ENCODE results near the gene FPGS.
"Not testable (repeated sequence)": the region's sequence is repeated elsewhere in the genome, so short reads cannot be mapped to it uniquely, and the experiment has no call there.

Gene FPGS

DNA sequence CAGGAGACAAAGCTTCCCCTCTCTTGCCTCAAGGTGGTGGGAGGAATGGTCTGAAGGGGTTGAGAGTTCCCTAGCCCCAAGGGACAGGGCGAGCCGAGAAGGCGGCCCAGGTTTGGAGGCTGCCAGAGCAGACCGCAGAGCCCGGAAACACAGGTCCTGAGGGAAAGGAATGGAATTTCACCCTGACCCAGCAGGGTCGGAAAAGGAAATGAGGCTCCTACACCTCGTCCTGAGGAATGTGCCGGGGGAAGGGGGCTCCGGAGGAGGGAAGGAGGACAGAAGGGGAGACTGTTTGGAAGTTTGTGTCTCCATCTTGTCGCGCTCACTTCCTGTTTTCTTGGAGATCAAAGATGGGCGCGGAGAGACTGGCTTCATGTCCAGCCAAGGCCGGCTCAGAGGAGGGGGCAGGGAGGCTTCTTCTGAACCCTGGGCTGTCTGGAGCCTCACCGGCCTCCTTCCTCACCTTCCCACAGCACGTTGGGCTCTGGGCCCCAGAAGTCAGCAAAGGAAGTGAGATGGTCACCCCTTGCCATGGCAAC lies 42.2 kb downstream of the FPGS start:
- DNase-seq, result no peak

DNA sequence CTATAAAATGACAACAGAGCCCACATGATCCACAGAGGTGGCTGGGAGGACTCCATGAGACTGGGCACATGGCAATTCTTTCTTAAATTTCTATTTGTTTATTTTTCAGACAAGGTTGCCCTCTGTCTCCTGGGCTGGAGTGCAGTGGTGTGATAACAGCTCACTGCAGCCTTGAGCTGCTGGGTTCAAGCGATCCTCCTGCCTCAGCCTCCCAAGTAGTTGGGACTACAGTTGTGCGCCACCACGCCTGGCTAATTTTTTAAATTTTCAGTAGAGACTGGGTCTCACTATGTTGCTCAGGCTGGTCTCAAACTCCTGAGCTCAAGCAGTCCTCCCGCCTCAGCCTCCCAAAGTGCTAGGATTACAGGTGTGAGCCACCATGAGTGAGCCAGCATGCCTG lies 42.9 kb downstream of the FPGS start:
- not testable (repeated sequence) for DNase-seq

DNA sequence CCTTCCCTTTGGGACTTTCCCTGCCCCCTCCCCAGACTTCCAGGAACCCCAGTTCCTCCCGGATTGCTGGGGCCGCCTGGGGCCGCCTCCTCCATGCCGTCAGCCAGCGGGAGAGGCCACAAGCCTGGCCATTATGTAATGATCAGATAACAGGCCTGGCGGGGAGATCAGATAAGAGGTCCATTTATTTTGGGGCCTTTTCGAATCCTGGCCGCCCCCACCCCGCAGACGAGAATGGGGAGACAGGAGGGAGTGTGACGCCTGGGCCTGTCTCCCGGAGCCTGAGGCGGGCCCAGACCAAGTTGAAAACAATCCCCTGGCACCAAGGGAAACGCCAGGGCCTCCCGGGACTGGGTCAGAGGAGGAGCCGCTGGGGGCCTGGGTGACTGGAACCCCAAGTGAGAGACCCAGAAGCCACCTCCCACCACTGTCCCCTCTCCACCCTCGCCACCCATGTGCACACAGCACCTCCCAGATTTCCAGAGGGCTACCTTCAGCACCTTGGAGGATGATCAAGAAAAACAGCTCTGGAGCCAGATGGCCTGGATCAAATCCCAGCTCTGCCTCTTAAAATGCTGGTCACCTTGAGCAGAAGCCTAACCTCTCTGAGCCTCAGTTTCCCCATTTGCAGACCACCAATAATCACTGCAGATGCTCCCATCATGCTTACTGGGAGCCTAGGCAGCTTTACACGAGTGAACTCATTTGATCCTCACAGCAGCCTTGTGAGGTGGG lies 43.9 kb downstream of the FPGS start:
- no peak for DNase-seq

DNA sequence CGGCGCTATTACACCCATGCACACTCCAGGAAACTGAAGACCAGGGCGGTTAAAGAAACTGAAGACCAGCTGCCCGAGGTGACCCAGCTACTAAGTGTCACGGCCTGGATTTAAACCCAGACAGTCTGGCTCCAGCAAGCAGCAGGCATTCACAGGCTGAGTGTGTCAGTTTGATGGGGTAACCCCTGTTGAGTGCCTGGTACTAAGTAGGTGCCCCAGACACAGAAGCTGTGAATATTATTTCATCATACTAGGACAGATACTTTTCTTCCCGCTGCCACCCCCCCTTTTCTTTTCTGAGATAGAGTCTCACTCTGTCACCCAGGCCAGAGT lies 44.5 kb downstream of the FPGS start:
- no peak for DNase-seq

DNA sequence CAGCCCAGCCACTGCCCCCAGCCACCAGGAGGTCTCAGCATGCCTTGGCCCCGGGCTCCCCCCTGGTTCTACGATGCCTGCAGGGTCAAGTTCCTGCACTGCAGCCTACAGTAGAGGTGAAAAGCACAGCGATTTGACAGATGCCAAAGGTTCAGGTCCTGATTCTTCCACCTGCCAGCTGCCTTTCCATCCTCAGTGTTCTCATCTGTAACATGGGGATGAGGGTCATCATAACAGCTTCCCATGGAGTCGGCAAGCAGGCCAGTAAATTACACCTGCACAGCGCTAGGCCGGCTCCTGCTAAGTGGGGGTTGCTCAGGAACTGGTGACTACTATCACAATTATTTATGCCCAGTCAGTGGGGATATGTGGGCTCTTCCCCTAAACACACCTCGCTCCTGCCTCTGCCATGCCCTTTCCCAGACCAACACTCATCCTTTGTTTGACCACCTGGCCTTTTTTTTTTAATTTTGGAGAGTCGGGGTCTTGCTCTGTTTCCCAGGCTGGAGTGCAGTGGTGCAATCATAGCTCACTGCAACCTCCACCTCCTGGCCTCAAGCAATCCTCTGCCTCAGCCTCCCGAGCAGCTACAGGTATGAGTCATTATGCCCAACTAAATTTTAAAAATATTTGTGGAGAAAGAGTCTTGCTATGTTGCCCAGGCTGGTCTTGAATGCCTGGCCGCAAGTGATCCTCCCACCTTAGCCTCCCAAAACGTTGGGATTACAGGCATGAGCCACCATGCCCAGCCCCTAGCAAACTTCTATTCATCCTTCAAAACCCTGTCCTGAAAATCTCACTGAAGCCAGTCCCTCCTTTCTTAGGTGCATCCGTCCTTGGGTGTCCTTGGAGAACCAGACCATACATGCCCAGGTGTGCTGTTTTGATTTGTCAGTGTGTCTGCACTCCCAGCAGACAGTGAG lies 45.4 kb downstream of the FPGS start:
- no peak for DNase-seq

DNA sequence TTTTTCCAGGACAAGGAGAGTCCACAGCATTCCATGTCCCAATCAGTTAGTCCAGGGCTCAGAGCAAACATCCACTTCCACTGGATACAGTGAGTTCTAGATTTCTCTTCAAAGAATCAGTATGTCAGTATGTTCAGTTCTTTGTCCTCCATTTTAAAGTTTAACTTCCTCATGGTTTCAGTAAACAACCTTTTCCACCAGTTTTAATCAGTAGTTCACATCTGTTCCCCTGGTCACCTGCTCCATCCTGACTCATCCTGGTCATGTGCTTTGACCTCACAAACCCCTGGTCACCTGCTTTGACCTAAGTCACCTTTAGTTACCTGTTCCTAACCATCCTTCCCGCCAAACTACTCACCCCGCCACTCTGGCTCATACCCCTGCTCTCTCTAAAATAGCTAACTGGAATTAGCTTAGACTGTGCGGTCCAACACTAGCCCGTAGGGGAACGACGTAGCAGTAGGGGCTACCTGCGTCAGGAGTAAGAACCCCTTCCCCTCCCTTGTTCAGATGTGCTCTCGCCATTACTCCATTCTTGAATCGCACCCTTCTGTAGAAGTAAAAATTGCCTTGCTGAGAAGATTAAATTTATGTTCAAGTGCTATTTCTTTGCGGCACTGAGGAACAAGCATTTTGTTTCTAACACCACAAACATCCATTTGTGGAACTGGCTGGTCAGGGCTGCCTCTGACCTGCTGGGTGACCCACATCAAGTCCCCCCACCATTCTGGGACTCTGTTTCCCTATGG lies 46.2 kb downstream of the FPGS start:
- DNase-seq, result no peak

DNA sequence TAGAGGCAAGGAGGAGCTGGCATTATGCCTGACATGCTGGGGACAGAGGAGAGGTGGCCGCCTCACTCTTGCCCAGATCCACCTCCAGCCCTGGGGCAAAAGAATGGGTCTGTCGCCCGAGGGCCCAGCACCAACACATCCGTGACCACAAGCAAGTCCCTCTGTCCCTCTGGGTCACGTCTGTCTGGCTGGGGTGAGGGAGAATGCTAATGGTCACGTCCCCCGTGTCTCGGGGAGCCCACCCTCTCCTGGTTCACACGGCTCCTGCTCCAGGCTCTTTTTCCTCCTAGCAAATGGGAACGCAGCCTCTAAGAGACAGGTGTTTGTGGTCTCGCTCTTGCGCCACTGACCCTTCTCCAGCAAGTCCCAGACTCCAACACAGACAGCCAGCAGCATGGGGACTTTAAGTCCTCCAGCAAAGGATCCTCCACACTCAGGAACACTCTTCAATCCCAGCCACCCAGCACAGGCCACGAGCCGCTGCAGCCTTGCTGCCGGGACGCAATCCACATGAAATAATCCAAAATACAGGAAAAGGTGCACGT lies 47.7 kb downstream of the FPGS start:
- no peak for DNase-seq

DNA sequence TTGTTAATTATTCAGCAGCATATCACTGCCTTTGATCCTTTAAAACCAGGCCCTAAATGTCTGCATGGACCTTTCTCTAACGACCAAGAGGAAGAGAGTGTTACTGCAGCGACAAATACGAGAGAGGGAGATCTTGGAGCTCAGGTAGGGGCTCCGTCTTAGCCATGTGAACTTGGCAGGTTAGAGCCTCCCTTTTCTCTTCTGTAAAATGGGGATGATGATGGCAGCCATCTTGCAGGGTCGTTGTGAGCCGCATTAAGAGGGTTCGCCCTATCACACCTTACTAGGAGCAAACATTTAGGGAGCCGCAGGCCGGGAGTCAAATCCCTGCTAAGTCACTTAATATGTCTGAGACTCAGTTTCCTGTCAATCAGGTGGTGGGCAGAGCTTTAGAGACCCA lies 50.1 kb downstream of the FPGS start:
- DNase-seq, result no peak

DNA sequence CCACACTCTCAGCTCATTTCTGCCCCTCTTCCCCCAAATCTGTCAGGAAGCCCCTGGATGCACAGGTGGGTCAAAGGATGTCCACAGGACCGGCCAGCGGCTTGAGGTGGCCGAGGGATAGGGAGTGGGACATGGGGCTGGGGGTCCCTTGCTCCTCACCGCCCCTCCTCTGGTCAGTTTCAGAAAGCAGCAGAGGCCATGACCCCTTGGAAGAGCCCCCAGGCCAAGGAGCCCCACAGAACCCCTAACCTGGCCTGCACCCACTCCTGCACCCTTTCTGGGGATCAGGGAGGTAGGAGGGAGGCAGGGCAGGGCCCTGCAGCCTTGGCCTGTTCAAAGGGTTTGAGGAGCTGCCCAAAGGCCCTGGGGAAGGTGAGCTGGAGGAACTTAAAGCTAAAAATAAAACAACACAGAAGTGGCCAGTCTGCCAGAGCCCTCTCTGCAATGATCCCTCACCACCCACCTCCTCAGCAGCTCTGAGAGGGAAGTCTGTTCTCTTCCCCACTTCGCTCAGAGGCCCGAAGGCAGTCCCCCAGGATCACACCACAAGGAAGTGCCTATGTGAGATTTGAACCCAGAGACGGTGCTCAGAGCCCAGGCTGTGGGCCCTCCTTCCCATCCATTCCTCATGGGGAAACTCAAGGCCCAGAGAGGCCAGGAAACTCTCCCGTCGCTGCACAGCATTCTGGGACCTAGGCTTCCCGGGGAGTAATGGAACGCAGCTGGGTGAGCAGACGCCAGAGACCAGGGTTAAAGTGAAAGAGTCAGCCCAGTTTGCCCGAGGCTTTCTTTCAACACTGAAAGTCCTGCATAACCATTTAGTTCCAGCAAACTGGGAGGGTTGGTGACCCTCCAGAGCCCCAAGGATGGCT lies 50.9 kb downstream of the FPGS start:
- DNase-seq, result no peak

DNA sequence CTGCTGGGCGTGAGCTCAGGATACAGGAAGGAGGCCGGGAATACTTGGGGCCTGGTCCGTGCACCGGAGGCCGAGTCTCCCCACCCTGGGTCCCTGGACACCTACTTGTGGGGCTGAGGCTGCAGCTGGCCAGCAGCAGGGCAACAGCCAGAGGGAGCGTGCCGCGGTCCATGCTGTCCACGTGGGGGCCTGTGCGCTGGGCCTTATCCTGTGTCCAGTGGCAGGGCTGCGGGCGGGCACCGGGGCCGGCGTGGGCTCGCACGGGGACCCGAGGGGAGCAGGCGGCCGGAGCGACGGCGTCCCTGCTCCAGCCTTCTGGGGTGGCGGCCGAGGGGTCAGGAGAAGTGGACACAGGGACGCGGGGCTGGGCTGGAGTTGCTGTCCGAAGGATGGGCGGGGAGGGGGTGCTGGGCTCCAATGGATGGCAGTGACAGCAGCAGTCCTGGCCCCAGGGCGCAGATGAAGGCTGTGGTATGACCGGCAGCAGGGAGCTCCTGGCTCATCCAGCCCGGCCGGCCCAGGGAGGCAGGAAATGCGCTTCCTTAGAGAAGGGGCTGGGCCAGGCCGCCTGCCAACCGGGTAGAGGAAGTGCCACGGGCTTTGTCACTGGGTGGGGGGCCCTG lies 51.6 kb downstream of the FPGS start, which contains the start of gene ENG:
ENG (minus strand) TSS at position 475 of the 623 bp plus-strand sequence; CDS start at position 172, 303 bp downstream.
- DNase-seq, result peak in 4 of 14 donors; percentile 16 to 48 (median 29)

DNA sequence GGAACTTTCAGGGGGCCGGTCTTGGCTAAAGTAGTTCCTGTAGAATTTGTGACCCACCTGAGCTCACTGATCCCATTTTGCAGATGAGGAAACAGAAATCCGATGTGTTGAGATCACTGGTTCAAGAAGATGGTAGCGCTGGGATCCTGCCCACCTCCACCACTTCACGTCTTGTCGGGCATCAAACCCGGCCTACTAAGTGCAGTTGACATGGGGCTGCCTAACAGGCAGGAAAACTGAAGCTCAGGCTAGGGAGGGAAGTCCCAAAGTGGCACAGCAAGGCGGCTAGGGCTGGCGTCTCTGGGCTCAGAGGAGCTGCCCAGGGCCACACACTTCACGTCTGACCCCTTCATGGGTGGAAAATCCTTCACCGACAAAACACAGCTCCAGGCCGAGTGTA lies 52.3 kb downstream of the FPGS start:
- no peak for DNase-seq

DNA sequence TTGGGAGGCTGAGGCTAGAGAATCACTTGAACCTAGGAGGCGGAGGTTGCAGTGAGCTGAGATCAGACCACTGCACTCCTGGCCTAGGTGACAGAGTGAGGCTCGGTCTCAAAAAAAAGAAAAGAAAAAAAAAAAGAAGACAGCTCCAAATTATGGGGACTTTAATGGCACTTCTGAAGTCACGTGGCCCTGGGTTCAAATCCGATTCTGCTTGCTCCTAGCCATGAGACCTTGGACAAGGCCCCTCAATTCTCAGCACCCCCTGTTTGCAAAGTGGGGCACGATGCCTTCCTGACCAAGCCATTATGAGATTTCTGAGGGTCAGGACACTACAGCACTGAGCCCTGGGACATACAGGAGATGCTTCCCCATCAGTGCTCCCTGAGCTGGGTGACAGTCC lies 52.8 kb downstream of the FPGS start:
- no peak for DNase-seq

DNA sequence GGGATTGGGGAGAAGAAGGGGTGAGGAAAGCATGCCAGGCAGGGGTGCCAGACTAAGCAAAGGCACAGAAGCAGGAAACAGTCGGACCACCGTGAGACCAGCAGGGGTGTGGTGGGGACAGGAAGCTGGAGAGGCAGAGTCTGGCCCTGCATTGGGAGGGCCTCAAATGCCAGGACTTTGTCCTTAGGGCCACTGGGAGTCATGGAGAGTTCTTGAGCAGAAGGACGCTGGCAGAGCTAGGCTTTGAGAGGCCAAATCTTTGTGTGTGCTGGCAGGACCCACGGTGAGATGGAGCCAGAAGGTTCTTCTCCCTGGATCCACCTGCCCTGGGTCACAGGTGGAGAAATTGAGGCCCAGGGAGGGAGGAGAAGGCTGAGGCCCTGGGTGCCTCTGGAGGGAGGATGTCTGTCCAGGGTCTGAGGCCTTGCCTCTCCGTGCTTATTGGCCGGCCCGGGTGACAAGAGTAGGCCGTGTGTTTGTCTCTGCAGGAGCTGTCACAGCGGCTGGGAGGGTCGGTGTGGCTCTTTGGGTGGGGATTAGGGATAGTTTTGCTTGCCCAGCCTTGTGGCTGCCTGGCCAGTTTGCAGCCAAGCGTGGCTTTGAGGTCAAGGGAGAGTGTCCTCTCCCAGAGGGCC lies 53.5 kb downstream of the FPGS start:
- no peak for DNase-seq

DNA sequence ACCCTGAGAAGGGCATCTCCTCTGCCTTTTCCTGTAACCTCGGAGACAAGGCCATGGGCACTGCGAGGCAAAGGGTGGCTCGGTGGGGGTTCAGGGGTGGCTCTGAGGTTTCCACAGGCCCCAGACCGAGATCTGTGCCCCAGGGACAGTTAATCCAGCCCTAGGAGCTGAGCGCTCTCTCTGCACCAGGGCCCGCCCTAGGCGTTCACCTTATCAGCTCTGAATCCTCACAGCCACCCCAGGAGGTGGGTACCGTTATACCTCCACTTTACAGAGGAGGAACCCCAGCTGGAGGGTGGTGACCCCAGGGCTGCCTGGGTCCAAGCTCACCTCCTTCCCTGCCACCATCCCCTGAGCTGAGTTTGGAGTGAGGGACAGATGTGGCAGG lies 54.0 kb downstream of the FPGS start:
- no peak for DNase-seq

DNA sequence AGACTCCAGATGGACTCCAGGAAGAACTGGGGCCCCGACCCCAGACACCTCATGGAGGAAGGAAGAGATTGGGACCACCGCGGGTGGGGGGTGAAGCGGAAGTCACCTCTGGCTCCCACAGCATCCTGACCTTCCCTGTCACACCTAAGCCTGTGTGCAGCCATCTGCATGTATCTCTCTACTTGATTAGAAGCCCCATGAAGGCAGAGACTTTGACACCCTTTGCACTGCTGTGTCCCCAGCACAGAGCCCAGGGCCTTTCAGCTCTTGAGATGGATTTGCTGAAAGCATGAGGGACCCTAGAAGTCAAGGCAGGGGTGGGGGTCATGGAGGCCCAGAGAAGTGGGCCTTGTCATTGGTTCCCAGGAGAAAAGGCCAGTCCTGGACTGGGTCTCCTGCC lies 54.6 kb downstream of the FPGS start:
- DNase-seq, result no peak

DNA sequence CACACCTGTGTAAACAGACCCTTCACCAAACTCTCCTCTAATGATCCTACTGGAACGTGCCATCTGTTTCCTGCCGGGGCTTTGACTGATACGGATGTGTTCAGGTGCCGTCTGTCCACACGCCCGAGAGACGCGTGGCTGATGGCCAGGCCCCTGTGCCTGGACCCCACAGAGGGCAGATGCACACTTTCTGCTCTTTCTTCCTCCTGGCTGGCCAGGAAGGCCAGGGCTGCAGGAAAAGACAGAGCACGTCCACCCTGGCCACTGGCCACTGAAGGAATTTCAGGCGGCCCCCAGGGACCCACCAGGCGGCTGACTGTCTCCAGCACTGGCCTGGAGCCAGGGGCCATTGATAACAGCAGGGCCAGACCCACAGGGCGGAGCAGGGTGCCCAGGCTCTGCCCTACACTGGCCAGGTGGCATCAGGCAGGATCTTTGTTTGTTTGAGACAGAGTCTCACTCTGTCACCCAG lies 55.4 kb downstream of the FPGS start:
- DNase-seq, result no peak

DNA sequence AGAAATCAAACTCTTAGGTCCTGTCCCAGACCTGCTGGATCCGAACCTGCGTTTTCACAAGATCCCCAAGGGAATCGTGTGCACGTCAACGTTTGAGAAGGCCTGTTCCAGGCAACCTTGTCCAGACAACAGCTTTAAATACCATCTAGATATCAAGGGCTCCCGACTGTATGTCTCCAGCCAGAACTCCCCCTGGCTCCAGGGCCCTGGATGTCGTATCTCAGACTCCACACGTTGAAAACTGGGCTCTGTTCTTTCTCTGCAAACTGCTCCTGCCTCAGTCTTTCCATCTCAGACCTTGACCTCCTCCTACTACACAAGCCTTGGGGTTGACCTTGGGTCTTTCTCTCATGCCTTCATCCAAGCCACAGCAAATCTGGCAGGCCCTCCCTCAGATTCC lies 57.6 kb downstream of the FPGS start:
- no peak for DNase-seq

DNA sequence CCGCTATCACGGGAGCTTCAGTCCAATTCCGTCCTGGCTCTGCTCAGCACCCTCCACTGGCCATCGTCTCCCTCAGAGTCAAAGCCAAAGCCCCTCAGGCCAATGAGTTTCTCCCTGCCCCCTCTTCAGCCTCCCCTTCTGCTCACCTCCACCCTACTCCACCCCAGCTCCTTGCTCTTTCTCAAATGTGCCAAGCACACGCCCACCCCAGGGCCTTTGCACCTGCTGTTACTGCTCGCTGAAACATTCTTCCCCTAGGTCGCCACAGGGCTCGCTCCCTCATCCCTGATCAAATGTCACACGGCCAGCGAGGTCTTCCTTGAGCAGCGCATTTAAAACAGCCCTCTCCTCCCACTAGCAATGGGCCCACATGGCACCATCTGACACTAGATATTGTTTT lies 58.1 kb downstream of the FPGS start:
- no peak for DNase-seq

DNA sequence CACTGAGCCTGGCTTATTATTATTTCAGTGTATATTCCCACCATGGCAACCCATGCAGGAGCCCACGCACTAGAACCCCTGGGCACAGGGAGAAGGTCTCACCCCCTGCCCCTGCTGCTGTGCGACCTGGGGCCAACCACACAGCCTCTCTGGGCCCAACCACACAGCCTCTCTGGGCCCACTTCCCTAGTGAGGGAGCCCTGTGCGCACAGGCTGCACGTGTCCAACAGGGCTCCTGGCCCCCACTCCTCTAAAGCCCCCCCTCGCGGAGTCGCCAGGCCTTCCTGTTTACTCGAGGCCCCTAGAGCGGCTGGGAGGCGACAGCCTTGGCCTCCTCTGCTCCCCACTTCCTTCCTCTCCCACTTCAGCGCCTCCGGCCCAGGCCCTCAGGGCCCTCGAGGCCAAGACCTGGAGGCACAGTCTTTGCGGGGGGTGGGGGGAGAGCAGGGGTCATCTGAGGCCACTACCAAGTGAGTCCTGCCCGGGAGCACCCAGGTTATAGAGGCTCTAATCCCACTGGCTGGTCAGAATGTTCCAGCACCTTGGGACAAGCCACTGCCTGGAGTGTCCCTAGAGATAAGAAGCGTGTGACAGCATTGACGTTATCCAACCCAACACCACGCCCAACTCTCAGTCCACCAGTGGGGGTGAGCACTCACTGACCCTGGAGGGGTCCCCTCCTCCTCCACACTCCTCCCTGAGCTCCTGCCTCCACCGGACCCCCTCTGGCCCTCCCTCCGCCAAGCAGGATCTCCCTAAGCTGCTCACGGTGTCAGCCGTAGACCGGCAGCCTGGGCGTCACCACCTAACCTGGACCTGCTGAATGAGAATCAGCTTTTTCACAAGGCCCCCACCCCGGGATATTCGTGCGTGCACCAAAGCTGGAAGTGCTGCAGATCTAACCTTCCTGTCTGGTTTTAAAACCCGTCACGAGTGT lies 59.7 kb downstream of the FPGS start:
- peak in 10 of 14 donors; percentile 17 to 73 (median 46) for DNase-seq

All from C1 segment of cervical spinal cord (tissue), 14 donors.